HEK293 (cell line): ENCODE measurements around the gene FGFR4.

ENCODE experiments used
- CTCF ChIA-PET: fragments of 350-600 bp; formaldehyde crosslinking; extraction: SDS; loops from one replicate; lab custom pipeline; 2021; ENCODE audit warnings: antibody characterized with exemption; lab: Yijun Ruan, JAX
- POLR2A ChIA-PET: fragments of 300-600 bp; formaldehyde crosslinking; extraction: SDS; loops from one replicate; lab custom pipeline; 2020; ENCODE audit warnings: antibody characterized with exemption, inconsistent platforms; lab: Yijun Ruan, JAX
- H3K27ac ChIP-seq: fragments of 200-500 bp; sonication (Bioruptor generic); 2 replicates; pipeline ENCODE4 v1.5.1; 2014; ENCODE audit warnings: low read depth, low read length, control low read depth, inconsistent platforms; ENCODE audit errors: extremely low read depth
- H3K36me3 ChIP-seq, 2 experiments: fragments of 200-500 bp in 1 of 2; sonication (Bioruptor generic) in 1 of 2; 1 replicate in 1 of 2; 2 replicates in 1 of 2; pipeline ENCODE4 v1.5.1; 2014 to 2017; ENCODE audit warnings: inconsistent platforms in 2 of 2, low read length in 2 of 2; ENCODE audit not compliant: control insufficient read depth in 2 of 2, insufficient read depth in 1 of 2
- H3K4me1 ChIP-seq: fragments of 200-500 bp; sonication (Bioruptor generic); 2 replicates; pipeline ENCODE4 v1.5.1; 2014; ENCODE audit warnings: mild to moderate bottlenecking, low read length, inconsistent platforms; ENCODE audit not compliant: control insufficient read depth, insufficient read depth
- H3K4me3 ChIP-seq: 2 replicates; pipeline ENCODE4 v1.5.1; 2011; ENCODE audit warnings: low read depth, mild to moderate bottlenecking, control low read depth, low read length, moderate library complexity
- H3K9me3 ChIP-seq: fragments of 200-500 bp; sonication (Bioruptor generic); 2 replicates; pipeline ENCODE4 v1.5.1; 2014; ENCODE audit warnings: low read depth, low read length, inconsistent platforms; ENCODE audit not compliant: control insufficient read depth, insufficient read depth
- BCL11B ChIP-seq: fragments of 450-650 bp; formaldehyde crosslinking; IDR thresholded peaks from 2 replicates; pipeline ENCODE4 v1.5.1; 2016; ENCODE audit warnings: low read depth, missing biosample characterization, missing genetic modification characterization
- GLI2 ChIP-seq: fragments of 450-650 bp; formaldehyde crosslinking; IDR thresholded peaks from 2 replicates; pipeline ENCODE4; 2017; ENCODE audit warnings: missing biosample characterization, missing genetic modification characterization, low read depth, borderline replicate concordance
- GLIS2 ChIP-seq: fragments of 450-650 bp; formaldehyde crosslinking; IDR thresholded peaks from 2 replicates; pipeline ENCODE4 v1.5.1; 2016; ENCODE audit warnings: missing biosample characterization, missing genetic modification characterization
- PRDM1 ChIP-seq: fragments of 450-650 bp; formaldehyde crosslinking; IDR thresholded peaks from 2 replicates; pipeline ENCODE4; 2016; ENCODE audit warnings: missing biosample characterization, missing genetic modification characterization
- RBAK ChIP-seq: fragments of 450-650 bp; formaldehyde crosslinking; IDR thresholded peaks from 2 replicates; pipeline ENCODE4 v1.5.1; 2016; ENCODE audit warnings: missing biosample characterization, missing genetic modification characterization
- REPIN1 ChIP-seq: fragments of 450-650 bp; formaldehyde crosslinking; IDR thresholded peaks from 2 replicates; pipeline ENCODE4 v1.5.1; 2017; ENCODE audit warnings: missing biosample characterization, missing genetic modification characterization, low read depth
- ZIC2 ChIP-seq: fragments of 450-650 bp; formaldehyde crosslinking; IDR thresholded peaks from 2 replicates; pipeline ENCODE4 v1.5.1; 2016; ENCODE audit warnings: missing biosample characterization, missing genetic modification characterization
- ZNF10 ChIP-seq: fragments of 450-650 bp; formaldehyde crosslinking; IDR thresholded peaks from 2 replicates; pipeline ENCODE4 v1.5.1; 2017; ENCODE audit warnings: missing biosample characterization, missing genetic modification characterization
- ZNF16 ChIP-seq: fragments of 450-650 bp; formaldehyde crosslinking; IDR thresholded peaks from 2 replicates; pipeline ENCODE4 v1.5.1; 2016; ENCODE audit warnings: low read depth, missing biosample characterization, missing genetic modification characterization
- ZNF24 ChIP-seq: fragments of 450-650 bp; formaldehyde crosslinking; IDR thresholded peaks from 2 replicates; pipeline ENCODE4 v1.5.1; 2016; ENCODE audit warnings: missing biosample characterization, missing genetic modification characterization
- ZNF366 ChIP-seq: fragments of 450-650 bp; formaldehyde crosslinking; conservative IDR thresholded peaks from 2 replicates; pipeline ENCODE4 v1.5.1; 2016; ENCODE audit warnings: missing biosample characterization, missing genetic modification characterization
- ZNF423 ChIP-seq: fragments of 450-650 bp; formaldehyde crosslinking; IDR thresholded peaks from 2 replicates; pipeline ENCODE4 v1.5.1; 2016; ENCODE audit warnings: missing biosample characterization, missing genetic modification characterization
- ZNF473 ChIP-seq: fragments of 450-650 bp; formaldehyde crosslinking; IDR thresholded peaks from 2 replicates; pipeline ENCODE4 v1.5.1; 2017; ENCODE audit warnings: missing biosample characterization, missing genetic modification characterization
- ZNF530 ChIP-seq: fragments of 450-650 bp; formaldehyde crosslinking; IDR thresholded peaks from 2 replicates; pipeline ENCODE4 v1.5.1; 2016; ENCODE audit warnings: low read depth, missing biosample characterization, missing genetic modification characterization
- ZNF561 ChIP-seq: fragments of 450-650 bp; IDR thresholded peaks from 2 replicates; pipeline ENCODE4 v1.5.1; 2018; ENCODE audit warnings: missing biosample characterization, missing genetic modification characterization, borderline replicate concordance
- ZNF596 ChIP-seq: fragments of 450-650 bp; IDR thresholded peaks from 2 replicates; pipeline ENCODE4 v1.5.0; 2018; ENCODE audit warnings: missing biosample characterization, mild to moderate bottlenecking, missing genetic modification characterization, moderate library complexity
- ZNF677 ChIP-seq: fragments of 450-650 bp; IDR thresholded peaks from 2 replicates; pipeline ENCODE4 v1.5.0; 2018; ENCODE audit warnings: missing biosample characterization, mild to moderate bottlenecking, missing genetic modification characterization, moderate library complexity
- ZNF747 ChIP-seq: fragments of 450-650 bp; formaldehyde crosslinking; IDR thresholded peaks from 2 replicates; pipeline ENCODE4 v1.5.1; 2016; ENCODE audit warnings: missing biosample characterization, missing genetic modification characterization
- TF ChIP-seq, protein P1 (sequence below): fragments of 450-650 bp; formaldehyde crosslinking; IDR thresholded peaks from 2 replicates; pipeline ENCODE4 v1.5.1; 2016; ENCODE audit warnings: missing biosample characterization, missing genetic modification characterization
- TF ChIP-seq, protein P2 (sequence below): fragments of 450-650 bp; formaldehyde crosslinking; IDR thresholded peaks from 2 replicates; pipeline ENCODE4 v1.5.1; 2017; ENCODE audit warnings: missing biosample characterization, missing genetic modification characterization
- TF ChIP-seq, protein P3 (sequence below): fragments of 450-650 bp; formaldehyde crosslinking; IDR thresholded peaks from 2 replicates; pipeline ENCODE4 v1.5.1; 2016; ENCODE audit warnings: missing biosample characterization, missing genetic modification characterization
- TF ChIP-seq, protein P4 (sequence below): fragments of 450-650 bp; formaldehyde crosslinking; IDR thresholded peaks from 2 replicates; pipeline ENCODE4 v1.5.1; 2016; ENCODE audit warnings: missing biosample characterization, missing genetic modification characterization, borderline replicate concordance
- TF ChIP-seq, protein P5 (sequence below): fragments of 450-650 bp; formaldehyde crosslinking; IDR thresholded peaks from 2 replicates; pipeline ENCODE4 v1.5.1; 2017; ENCODE audit warnings: missing biosample characterization, missing genetic modification characterization

Gene FGFR4

DNA sequence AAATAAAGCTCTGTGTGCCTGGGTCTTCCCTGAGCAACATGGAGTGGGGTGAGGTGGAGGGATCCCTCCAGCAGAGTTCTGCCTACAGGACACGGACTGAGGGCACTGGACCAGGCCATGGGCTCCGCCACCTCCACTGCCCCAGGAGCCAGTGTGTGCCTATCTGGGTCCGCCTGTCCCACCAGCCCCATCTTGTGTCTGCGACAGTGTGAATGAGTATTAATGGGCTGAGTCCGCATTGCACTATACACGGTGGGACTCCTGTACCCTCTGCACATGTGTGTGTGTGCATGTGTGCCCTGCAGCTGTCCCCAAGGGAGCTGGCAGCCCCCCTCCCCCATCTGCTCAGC, 11.4 kb downstream of the FGFR4 start (continued):
- TF ChIP-seq, protein P1, sequence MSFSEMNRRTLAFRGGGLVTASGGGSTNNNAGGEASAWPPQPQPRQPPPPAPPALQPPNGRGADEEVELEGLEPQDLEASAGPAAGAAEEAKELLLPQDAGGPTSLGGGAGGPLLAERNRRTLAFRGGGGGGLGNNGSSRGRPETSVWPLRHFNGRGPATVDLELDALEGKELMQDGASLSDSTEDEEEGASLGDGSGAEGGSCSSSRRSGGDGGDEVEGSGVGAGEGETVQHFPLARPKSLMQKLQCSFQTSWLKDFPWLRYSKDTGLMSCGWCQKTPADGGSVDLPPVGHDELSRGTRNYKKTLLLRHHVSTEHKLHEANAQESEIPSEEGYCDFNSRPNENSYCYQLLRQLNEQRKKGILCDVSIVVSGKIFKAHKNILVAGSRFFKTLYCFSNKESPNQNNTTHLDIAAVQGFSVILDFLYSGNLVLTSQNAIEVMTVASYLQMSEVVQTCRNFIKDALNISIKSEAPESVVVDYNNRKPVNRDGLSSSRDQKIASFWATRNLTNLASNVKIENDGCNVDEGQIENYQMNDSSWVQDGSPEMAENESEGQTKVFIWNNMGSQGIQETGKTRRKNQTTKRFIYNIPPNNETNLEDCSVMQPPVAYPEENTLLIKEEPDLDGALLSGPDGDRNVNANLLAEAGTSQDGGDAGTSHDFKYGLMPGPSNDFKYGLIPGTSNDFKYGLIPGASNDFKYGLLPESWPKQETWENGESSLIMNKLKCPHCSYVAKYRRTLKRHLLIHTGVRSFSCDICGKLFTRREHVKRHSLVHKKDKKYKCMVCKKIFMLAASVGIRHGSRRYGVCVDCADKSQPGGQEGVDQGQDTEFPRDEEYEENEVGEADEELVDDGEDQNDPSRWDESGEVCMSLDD (tag by site-specific recombination) = no peak

DNA sequence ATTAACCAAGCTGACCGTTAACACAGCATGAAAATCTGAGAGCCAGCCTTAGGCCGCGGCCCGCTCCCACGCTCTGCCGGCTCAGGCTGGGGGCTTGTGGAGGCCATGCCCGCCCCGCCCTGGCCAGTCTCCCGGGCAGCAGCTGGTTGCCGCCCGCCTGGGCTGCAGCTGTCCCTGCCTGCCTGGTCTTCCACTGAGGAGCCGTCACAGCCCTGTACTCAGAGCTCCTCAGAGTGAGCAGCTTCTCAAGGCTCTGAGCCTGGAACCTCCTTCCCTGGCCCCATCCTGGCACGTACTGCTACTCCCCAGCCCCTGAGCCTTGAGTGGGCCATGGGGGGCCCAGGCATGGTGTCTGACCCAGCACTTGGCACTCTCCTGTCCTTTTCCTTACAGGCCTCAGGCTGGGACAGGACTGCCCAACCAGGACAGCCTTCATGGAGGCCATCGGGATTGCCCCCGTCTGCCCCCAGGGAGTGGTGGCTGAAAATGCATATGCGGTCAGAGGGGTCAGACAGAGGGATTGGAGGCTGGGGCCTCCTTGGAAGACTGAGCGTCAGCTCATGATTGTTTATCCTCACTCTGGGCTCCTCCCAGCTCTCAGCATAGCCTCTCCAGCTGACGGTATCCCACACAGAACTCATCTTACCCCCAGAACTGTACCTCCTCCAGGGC, 11.9 kb downstream of the FGFR4 start:
- ChIA-PET CTCF (interaction anchor here (0.6 to 3.2 kb wide), 4 partner anchors 12 to 525 kb away, joined by 3 to 17 read pairs (median 5); partner anchors contain the start of gene FGFR4), POLR2A (no interaction called here)
- no peak for TF ChIP-seq GLI2 (tag by site-specific recombination)
- TF ChIP-seq RBAK = no peak
- peak; percentile 58 for TF ChIP-seq GLIS2 (tag by site-specific recombination)
- no peak for TF ChIP-seq ZNF24 (tag by site-specific recombination)
- TF ChIP-seq ZIC2 = 0 out of 2 replicates have a peak, but pooled peaks have one; percentile 12
- TF ChIP-seq, protein P2, sequence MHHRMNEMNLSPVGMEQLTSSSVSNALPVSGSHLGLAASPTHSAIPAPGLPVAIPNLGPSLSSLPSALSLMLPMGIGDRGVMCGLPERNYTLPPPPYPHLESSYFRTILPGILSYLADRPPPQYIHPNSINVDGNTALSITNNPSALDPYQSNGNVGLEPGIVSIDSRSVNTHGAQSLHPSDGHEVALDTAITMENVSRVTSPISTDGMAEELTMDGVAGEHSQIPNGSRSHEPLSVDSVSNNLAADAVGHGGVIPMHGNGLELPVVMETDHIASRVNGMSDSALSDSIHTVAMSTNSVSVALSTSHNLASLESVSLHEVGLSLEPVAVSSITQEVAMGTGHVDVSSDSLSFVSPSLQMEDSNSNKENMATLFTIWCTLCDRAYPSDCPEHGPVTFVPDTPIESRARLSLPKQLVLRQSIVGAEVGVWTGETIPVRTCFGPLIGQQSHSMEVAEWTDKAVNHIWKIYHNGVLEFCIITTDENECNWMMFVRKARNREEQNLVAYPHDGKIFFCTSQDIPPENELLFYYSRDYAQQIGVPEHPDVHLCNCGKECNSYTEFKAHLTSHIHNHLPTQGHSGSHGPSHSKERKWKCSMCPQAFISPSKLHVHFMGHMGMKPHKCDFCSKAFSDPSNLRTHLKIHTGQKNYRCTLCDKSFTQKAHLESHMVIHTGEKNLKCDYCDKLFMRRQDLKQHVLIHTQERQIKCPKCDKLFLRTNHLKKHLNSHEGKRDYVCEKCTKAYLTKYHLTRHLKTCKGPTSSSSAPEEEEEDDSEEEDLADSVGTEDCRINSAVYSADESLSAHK (tag by site-specific recombination) = no peak
- no peak overlapping the region for H3K4me3 ChIP-seq
- no peaks in the 10 kb centered on the region for H3K9me3 ChIP-seq
- no peaks in the 10 kb centered on the region for H3K4me1 ChIP-seq
- H3K36me3 ChIP-seq = no peaks in the 10 kb centered on the region
- no peak overlapping the region for H3K27ac ChIP-seq

DNA sequence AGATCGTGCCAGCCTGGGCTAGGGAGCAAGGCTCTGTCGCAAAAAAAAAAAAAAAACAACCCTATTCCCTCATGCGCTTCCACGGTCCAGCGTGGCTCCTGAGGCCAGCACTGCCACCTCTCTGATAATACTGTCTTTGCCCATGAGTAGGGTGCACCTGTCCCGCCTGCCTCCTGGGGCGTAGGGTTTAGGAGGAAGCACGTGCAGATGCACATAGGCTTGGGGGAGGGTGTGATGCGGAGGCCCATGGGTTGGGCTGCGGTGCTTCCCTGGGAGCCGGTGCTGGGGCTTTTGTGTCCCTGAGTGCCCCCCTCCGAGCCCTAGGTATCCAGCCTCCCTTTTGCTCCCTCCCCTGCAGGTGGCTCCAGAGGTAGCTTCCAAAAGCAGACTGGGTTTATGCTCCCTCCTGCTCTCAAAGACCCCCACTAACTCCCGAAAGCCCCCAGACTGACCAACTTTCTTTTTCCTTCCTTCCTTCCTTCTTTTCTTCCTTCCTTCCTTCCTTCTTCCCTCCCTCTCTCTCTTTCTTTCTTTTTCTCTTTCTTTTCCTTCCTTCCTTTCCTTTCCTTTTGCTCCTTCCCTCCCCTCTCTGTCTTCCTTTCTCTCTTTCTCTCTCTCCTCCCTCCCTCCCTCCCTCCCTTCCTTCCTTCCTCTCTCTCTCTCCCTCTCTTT, 12.8 kb downstream of the FGFR4 start:
- Histone ChIP-seq H3K4me1 (no peaks in the 10 kb centered on the region), H3K4me3 (no peak overlapping the region), H3K27ac (no peak overlapping the region), H3K9me3 (no peaks in the 10 kb centered on the region), H3K36me3 (no peaks in the 10 kb centered on the region)
- ChIA-PET CTCF (interaction anchor here (1.6 kb wide), 1 partner anchor 28 kb away, joined by 6 read pairs; no protein-coding TSS in a partner anchor), POLR2A (no interaction called here)
- TF ChIP-seq ZNF530 (tag by site-specific recombination) (no peak), REPIN1 (tag by site-specific recombination) (no peak), PRDM1 (tag by site-specific recombination) (peak; percentile 78), ZNF473 (tag by site-specific recombination) (no peak), ZNF747 (tag by site-specific recombination) (no peak), ZNF677 (tag by site-specific recombination) (no peak), ZNF423 (tag by site-specific recombination) (no peak), BCL11B (no peak), ZNF366 (tag by site-specific recombination) (peak; percentile 97), ZNF10 (tag by site-specific recombination) (no peak), ZNF561 (no peak), ZNF16 (no peak), ZNF596 (tag by site-specific recombination) (0 out of 2 replicates have a peak, but pooled peaks have one; percentile 15)
- TF ChIP-seq, protein P3, sequence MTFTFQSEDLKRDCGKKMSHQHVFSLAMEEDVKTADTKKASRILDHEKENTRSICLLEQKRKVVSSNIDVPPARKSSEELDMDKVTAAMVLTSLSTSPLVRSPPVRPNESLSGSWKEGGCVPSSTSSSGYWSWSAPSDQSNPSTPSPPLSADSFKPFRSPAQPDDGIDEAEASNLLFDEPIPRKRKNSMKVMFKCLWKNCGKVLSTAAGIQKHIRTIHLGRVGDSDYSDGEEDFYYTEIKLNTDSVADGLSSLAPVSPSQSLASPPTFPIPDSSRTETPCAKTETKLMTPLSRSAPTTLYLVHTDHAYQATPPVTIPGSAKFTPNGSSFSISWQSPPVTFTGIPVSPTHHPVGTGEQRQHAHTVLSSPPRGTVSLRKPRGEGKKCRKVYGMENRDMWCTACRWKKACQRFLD (tag by site-specific recombination) = no peak
- TF ChIP-seq, protein P4, sequence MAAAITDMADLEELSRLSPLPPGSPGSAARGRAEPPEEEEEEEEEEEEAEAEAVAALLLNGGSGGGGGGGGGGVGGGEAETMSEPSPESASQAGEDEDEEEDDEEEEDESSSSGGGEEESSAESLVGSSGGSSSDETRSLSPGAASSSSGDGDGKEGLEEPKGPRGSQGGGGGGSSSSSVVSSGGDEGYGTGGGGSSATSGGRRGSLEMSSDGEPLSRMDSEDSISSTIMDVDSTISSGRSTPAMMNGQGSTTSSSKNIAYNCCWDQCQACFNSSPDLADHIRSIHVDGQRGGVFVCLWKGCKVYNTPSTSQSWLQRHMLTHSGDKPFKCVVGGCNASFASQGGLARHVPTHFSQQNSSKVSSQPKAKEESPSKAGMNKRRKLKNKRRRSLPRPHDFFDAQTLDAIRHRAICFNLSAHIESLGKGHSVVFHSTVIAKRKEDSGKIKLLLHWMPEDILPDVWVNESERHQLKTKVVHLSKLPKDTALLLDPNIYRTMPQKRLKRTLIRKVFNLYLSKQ = no peak
- TF ChIP-seq, protein P5, sequence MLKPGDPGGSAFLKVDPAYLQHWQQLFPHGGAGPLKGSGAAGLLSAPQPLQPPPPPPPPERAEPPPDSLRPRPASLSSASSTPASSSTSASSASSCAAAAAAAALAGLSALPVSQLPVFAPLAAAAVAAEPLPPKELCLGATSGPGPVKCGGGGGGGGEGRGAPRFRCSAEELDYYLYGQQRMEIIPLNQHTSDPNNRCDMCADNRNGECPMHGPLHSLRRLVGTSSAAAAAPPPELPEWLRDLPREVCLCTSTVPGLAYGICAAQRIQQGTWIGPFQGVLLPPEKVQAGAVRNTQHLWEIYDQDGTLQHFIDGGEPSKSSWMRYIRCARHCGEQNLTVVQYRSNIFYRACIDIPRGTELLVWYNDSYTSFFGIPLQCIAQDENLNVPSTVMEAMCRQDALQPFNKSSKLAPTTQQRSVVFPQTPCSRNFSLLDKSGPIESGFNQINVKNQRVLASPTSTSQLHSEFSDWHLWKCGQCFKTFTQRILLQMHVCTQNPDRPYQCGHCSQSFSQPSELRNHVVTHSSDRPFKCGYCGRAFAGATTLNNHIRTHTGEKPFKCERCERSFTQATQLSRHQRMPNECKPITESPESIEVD = no peak
